HG03135 (cell line): Measurements from ENCODE around the gene LAIR2.

Experiments
- ATAC-seq: cut with Tn5 transposase; IDR thresholded peaks from one replicate; pipeline ENCODE4 v1.9.1; 2021; ENCODE audit warnings: mild to moderate bottlenecking, moderate library complexity; ENCODE audit not compliant: unreplicated experiment

LAIR2 gene

DNA sequence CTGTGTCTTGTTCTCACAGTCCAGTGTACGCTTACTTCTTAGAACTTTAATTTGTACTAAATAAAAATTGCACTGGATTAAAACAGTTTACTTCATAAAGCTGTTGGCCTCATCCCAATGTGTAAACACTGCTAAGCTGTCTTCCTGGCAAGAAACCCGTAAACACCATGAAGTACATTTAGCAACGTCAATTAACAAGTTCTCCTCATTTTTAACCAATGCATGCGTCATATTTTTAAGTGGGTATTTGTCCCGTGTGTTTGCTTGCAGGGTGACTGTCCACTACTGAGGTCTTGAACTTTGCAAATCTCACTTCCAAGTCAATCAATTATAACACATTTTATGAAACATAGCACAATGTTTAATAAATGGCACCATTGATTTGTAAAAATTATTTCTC, 28.2 kb downstream of the LAIR2 start:
- no peak for ATAC-seq

DNA sequence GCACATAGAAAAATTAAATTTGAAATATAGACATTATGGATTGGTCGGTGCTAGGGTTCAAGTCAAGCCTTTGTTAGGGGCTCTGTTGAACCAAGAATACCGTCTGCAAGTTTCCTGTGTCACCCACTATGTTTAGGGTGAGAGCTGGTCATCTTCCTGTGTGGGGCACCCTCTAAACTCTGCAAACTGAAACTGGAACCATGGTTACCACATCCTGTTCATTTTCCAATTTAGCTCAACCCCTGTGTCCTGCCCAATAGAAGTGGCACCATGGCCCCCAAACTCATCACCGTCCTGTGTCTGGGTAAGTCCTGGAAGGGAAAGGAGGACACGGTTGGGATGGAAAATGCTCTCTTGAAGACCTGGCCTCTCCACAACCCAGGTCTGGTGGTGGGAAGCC, 29.9 kb downstream of the LAIR2 start:
- peak; percentile 77 for ATAC-seq

DNA sequence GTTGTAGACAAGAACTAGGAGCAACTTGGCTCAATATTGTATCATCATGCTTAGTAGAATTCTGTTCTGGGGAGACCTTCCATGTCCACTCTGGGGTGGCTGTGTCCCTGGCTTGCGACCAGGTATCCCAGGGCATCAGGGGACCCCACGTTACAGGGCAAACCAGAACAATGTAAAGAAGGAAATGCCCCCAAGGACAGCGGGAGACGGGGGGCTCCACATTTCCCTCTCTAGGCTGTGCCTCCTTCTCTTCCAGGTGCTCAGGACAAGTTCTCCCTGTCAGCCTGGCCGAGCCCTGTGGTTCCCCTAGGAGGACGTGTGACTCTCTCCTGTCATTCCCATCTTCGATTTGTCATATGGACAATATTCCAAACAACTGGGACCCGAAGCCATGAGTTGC, 30.8 kb downstream of the LAIR2 start:
- ATAC-seq, result no peak

DNA sequence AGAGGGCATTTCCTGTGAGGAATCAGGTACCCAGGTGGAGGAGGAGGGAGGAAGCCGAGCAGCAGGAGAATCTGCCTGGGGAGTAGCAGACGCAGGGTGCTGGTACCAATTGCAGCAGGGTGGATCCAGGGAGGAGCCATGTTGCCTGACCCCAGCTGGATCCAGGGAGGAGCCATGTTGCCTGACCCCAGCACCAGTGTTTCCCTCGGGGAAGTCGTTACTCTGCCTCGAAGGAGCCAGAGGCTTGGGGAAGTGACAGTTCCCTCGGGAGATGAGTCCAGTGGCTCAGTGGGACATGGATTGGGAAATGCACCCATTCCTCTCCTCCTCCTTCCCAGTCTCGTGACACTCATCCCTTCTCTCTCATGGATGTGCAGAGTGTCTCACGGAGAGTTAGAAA, 31.5 kb downstream of the LAIR2 start:
- ATAC-seq, result no peak

DNA sequence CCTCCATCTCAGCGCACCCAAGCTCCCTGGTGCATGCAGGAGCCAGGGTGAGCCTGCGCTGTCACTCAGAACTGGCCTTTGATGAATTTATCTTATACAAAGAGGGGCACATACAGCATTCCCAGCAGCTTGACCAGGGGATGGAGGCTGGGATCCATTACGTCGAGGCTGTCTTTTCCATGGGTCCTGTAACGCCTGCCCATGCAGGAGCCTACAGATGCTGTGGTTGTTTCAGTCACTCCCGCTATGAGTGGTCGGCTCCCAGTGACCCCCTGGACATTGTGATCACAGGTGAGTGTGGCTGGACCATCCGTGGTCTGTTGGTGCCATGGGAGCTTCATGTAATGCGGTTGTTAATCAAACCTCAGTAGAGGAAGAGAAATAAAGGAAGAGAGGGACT, 33.0 kb downstream of the LAIR2 start:
- ATAC-seq, result no peak

DNA sequence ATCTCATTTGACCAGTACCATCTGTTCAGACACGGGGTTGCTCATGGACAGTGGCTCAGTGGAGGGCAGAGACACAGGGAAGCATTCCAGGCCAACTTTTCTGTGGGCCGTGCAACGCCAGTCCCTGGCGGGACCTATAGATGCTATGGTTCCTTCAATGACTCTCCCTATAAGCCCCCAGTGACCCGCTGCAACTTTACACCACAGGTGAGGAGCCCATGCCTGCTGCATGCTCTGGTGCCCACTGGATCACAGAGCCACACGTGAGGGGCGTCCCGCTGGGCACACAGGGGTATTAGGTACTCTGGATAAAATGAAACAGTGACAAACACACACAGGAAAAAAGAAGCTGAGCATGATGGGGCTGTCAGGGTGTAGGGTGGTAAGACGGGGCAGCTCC, 34.3 kb downstream of the LAIR2 start:
- no peak for ATAC-seq

DNA sequence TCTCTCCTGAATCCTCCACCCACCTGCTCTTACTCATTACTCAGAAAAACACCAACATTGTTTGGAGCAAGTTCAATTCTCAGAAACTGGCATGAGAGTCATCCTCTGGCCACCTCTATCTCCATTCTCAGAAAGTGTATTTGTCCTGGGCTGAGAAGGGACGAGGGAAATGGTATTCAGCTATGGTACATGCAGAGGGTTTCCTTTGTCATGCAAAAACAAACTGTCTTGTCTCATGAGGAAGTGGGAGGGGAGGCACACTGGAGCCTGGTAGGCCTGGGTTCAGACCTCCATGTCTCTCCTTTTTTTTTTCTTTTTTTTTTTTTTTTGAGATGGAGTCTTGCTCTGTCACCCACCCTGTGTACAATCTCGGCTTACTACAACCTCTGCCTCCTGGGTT, 39.1 kb downstream of the LAIR2 start:
- no peak for ATAC-seq

DNA sequence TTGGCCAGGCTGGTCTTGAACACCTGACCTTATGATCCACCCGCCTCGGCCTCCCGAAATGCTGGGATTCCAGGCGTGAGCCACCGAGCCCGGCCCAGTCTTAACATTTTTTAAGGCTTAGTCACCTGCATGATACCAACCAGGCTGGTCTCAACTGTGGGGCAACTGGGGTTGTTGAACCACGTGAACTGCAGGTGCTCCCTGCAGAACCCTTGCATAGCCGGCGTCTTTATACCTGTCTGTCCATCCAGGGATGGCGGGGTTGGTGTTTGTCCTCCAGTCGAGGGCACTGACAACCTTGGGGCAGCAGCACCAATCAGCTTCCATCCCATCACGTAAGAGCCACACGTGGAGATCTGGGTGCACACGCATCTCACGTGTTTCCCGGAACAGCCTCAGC, 46.2 kb downstream of the LAIR2 start:
- no peak for ATAC-seq

DNA sequence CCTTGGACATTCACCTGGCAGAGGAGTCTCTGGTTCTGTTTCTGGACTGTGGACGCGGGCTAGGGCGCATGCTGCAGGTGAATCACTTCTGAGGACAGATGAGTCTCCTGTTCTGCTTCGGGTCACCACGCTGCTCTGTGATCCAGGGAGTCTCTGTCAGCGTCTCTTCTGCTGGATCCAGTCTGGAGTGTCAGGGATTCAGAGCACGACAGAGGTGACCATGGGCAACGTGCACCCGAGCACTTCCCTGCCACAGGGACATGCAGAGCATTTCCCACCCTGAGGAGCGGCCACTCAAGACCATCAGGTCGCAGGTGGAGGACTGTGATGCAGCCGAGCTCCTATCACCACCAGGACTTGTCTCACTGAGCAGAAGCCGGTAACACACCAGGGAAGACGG, 46.6 kb downstream of the LAIR2 start:
- no peak for ATAC-seq

DNA sequence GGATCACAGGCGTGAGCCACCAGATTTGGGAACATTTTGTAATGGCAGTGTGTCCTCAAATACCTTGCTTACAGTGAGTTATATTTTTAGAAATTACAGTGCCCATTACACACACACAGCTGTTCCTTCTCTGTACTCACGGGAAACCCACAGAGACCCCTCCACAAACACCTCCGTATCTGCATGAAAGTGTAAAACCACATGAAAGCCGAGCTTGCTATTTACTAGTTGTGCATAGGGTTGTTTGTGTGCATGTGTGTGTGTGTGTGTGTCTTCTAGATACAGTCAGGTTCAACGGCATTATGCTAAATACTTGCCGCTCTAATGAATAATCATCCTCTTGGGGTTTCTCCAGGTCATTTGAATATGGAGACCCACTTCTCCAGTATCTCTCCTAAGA, 48.7 kb downstream of the LAIR2 start:
- ATAC-seq, result no peak

DNA sequence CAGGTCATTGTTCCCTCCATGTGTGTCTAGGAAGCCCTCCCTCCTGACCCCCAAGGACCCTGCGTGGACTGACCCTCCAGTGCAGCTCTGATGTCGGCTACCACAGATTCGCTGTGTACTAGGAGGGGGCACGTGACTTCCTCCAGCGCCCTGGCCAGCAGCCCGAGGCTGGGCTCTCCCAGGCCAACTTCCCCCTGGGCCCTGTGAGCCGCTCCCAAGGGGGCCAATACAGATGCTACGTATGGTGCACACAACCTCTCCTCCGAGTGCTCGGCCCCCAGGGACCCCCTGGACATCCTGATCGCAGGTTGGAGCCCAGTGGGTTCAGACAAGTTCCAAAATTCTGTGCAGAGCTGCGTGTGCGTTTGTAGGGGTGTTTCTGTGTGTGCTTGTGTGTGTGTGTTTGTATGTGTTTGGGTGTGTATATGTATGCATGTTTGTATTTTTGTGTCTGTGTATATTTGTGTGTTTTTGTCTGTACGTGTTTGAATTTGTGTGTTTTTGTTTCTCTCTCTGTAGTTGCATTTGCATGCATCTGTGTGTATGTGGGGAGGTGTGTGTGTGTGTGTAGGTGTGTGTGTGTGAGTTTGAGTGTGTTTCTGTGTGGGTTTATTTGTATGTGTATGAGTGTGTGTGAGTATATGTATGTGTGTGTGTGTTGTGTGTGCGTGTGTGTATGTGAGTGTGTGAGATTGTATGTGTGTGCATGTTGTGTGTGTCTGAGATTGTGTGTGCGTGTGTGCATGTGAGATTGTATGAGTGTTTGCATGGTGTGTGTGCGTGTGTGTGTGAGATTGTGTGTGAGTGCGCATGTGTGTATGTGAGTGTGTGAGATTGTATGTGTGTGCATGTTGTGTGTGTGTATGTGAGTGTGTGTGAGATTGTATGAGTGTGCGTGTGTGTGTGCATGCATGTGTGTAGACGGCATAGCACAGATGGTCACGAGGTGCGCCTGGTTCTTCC, 49.6 kb downstream of the LAIR2 start:
- ATAC-seq, result no peak

DNA sequence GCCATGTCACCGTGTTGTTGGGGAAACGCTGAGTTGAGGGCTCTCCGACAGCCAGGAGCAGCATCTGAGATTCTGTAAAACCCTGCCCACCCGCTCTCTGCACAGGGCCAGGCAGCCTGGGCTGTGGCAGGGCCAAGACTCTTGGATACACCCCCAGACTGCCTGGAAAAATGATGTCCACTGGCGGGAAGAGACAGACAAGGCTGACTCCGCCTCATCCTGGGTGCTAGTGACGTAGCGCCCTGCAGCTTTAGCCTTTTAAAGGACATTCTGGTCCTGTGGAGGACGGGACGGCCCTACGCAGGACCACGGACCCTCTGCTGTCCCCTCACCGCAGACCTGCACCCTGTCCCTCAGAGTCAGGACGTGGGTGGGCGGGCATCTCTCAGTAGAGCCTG, 50.3 kb downstream of the LAIR2 start:
- ATAC-seq, result no peak

DNA sequence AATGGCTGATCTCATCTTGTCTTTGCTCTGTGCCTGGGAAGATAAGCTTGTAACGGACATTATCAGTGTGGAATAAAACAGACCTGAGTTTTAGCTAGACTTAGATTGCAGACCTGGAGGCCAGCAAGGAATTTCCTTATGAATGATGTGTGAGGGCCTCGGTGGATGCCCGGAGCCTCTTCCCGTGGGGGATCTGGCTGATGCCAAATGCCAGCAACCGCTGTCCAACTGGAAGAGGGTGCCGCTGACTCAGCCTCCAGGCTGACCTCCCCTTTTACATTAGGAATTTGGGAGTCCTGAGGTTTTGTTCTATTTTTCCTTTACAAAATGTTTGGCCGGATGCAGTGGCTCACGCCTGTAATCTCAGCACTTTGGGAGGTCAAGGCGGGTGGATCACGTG, 51.4 kb downstream of the LAIR2 start:
- no peak for ATAC-seq

DNA sequence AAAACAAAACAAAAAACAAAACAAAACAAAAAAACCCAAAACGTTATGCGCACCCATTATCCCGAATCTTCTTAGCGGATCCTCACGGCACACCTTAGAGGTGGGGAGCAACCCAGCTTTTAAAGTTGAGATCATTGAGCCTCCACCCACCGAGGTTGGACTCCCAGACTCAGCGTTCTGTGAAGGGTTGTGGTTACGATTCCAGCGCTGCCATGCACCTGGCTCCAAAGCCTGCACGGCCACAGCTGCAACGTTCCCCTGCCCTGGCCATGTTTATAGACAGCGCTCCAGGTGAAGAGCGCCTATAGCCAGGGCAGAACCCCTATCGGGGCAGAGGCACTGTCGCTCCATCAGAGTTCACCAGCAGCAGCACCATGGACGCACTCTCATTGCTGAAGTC, 52.3 kb downstream of the LAIR2 start:
- ATAC-seq, result no peak

DNA sequence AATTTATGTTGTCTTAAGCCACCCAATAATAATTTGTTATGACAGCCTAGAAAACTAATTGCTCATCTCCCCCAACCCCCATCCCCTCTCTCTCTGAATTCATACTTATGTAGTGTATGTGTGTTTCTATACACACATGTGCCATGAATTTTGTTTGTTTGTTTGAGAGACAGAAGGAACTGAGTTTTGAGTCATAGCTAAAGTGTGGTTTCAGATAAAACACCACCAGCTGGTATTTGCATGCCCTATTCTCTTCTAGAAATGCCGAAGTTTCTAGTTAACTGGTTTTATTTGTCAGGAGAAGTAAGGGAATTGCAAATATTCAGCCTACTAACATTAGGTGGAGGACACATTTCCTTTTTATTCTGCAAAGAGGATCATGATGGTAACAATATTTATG, 53.6 kb downstream of the LAIR2 start:
- no peak for ATAC-seq

DNA sequence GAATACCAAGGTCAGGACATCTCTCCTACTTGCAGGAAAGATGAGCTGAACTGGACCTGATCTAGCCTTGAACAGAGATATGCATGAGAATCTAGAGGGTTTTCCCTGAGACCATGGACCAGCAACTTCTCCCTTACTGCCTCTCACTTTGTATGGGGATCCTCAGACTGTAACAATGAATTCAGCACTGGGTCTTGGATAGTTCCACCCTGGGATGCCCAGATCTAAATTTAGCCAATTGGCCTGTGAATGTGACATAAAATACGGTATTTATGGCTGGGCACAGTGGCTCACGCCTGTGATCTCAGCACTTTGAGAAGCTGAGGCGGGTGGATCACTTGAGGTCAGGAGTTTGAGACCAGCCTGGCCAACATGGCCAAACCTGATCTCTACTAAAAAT, 55.7 kb downstream of the LAIR2 start:
- ATAC-seq, result no peak
